HG03039 (cell line): ENCODE data around the gene FBXL12.
"Not testable (repeated sequence)": the region's sequence is repeated elsewhere in the genome, so short reads cannot be mapped to it uniquely, and the experiment has no call there.

ENCODE experiments used
- ATAC-seq: cut with Tn5 transposase; IDR thresholded peaks from one replicate; pipeline ENCODE4 v1.9.1; 2021; ENCODE audit warnings: mild to moderate bottlenecking, moderate library complexity; ENCODE audit not compliant: unreplicated experiment

Gene FBXL12

GRCh38 chr19:9839415-9839814 is 20.5 kb upstream of the FBXL12 start:
- ATAC-seq: no peak

DNA sequence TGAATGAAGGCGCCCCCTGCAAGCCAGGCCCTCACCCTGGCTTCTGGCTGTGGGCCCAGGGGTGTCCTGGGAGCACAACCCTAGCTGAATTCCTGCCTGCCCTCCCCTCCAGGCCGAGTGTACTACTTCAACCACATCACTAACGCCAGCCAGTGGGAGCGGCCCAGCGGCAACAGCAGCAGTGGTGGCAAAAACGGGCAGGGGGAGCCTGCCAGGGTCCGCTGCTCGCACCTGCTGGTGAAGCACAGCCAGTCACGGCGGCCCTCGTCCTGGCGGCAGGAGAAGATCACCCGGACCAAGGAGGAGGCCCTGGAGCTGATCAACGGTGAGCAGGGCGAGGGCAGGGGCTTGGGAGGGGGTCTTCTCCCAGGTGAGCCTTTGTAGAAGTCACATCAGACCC is 19.4 kb upstream of the FBXL12 start:
- no peak for ATAC-seq

- no peak for ATAC-seq
Measured at GRCh38 chr19:9836021-9836420, 17.1 kb upstream of the FBXL12 start.

DNA sequence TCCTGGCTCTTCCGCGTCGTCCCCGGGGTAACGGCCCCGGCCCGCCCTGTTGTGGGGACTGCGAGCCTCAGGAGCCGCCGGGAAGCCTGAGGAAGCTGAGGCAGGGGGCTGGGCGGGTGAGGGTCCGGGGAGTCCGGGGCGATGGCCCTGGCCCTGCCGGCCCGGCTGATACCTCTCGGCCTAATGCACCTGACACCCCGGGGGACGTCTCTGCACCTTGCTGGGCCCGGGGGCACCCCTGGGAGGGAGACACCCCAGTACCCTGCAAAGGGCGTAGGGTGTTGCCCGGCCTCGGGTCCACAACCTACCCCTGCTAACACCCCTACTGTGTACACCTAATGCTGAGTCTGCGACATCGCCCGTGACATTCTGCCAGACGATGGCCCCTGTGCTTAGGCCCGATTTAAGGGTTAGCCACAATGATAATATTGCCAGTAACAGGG is 16.6 kb upstream of the FBXL12 start:
- peak; percentile 3 for ATAC-seq

DNA sequence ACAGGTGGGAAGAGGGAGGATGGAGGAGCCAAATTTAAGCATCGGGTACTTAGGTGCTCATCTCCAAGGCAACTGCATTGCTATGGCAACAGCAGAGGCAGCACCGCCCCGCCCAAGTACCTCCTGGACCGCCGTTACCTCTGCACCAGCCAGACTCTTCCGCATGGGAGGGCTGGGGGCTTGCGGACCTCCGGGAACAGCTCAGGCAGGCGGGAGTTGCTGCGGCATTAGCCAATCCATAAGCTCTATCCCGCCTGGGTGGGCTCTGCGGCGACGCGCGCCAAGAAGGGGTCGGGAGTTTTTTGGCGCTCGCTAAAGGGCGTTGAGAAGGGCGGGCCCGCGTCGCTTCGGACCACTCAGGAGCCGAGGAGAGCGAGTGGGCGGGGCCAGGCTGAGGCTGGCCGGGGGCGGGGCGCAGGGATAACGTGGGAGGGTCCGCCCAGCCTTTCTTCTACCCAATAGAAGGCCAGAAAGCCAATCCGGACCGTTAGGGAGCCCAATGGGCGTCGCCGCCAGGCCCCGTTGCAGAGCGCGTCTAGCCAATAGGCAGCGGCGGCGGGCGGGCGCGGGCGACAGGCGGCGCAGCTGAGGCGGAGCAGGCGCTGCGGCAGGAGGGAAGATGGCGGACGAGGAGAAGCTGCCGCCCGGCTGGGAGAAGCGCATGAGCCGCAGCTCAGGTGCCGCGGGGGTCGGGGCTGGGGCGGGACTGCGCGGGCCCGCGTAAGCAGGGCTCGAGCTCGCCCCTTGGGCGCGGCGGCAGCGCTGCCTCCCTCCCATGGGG is 16.0 kb upstream of the FBXL12 start, which contains the start of gene PIN1:
TSS of gene PIN1 (plus strand) at position 593 of the 781 bp plus-strand sequence. CDS start at position 620, 27 bp downstream.
- peak; percentile 93 for ATAC-seq

DNA sequence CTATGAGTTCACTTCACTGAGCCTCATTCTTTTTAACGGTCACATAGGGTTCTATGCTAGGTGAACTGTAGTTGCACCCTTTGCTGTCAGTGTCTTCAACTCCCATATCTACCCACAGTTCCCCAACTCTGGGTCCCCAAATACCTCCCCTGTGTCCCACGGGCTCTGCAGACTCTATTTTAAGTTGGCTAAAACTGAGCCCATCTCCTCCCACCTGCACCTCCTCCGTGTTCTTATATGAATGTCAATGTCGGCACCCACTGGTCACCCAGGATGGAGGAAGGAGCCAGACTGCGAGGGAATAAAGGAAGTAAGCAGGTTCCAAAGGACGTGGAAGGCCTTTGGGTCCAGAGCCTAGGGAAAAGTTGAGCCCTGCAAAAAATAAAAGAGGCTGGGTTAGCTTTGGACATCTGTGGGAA is 15.4 kb upstream of the FBXL12 start:
- no peak for ATAC-seq

GRCh38 chr19:9828551-9829063 is 9.7 kb upstream of the FBXL12 start:
- ATAC-seq: no peak

GRCh38 chr19:9827289-9828238 is 8.7 kb upstream of the FBXL12 start, which contains the start of gene UBL5:
TSS of gene UBL5 (plus strand) at chr19:9827918. CDS start at chr19:9828338, 420 bp downstream.
- ATAC-seq: peak; percentile 91

DNA sequence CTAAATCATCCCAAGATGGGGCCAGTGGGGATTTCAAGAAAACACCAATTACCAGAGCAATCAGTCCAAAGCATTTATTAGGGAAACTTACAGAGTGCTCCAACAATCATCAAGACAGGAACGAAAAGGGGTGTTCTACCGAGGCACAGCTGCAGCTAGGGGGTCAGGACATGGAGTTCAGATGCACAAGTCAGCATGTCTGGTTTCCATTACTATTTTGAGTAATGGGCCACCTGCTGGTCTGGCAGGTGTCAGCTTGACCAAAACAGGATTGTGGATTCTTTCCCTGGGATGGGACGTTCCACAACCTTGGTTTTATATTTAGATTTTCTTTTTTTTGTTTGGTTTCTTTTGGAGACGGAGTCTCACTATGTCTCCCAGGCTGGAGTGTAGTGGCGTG is 4.9 kb upstream of the FBXL12 start:
- no peak for ATAC-seq

- not testable (repeated sequence) for ATAC-seq
Measured at GRCh38 chr19:9820034-9820433, 1.2 kb upstream of the FBXL12 start.

GRCh38 chr19:9819596-9819909 is 674 bp upstream of the FBXL12 start:
- no peak for ATAC-seq

- no peak for ATAC-seq
Measured at GRCh38 chr19:9818175-9818733, 625 bp downstream of the FBXL12 start.

GRCh38 chr19:9811139-9811538 is 7.7 kb downstream of the FBXL12 start:
- ATAC-seq: no peak

DNA sequence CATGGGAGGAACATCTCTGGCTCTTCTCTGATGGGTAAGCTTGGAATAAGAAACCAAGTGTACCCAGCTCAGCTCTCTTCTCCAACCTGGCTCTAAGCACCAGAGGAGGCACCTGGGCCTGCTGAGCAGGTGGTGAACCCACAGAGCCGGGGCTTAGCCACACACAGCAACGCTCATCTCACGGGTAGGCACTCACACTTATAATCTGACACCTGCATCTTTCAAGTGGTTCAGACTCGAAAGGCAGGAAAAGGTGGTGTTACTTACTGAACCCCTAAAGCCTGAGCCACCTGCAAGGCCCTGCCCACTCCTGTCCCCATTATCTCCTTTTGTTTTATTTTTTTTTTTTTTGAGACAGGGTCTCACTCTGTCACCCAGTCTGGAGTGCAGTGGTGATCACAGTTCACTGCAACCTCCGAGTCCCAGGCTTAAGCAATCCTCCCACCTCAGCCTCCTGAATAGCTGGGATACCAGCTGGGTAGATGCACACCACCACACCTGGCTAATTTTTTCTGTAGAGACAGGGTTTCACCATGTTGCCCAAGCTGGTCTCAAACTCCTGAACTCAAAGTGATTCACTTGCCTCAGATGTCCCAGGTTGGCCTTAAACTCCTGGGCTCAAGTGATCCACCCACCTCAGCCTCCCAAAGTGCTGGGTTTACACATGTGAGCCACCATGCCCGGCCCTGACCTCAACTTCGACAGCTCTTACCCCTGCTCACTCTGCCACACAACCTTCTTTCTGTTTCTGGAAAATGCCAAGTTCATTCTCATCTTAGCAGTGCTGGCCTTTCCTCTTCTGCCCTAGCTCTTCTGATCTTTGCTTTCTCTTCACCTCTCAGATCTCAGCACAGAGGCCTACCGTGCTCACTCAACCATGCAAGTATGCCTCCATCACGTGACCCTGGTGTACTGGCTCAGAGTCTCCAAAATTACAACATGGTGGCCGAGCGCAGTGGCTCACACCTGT is 9.7 kb downstream of the FBXL12 start:
- ATAC-seq: no peak

DNA sequence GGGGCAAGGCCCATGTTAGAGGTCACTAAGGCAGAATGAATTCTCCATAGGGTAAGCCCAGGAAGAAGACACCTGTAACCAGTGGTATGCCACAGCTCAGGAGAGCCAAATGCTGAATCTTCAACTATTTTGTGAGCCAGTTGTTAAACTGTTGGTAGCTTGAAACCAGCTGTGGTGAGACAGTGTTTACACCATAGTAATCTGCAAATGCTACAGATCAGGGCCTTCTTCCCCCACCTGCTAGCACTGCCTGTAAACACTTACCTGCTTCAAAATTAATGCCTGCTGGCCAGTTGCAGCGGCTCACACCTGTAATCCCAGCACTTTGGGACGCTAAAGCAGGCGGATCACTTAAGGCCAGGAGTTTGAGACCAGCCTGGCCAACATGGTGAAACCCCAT is 12.1 kb downstream of the FBXL12 start:
- ATAC-seq: no peak

DNA sequence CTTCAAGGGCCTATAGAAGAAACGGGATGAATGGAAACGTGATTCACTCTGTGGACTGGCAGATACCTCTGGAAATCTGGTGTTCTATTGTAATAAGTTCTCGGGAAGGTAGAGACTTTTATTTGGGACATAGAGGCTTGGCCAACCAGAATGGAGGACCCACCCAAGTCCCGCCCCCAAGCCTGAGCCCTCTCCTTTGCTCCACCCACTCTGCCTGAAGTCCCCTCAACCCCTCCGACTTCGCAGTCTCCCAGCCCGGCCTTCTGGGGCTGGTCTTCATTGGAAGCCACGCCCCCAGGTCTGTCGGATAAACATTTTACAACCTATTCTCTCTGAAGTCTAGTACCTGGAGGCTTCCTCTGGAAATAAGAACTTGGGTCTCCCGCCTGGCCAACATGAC is 16.9 kb downstream of the FBXL12 start:
- no peak for ATAC-seq

DNA sequence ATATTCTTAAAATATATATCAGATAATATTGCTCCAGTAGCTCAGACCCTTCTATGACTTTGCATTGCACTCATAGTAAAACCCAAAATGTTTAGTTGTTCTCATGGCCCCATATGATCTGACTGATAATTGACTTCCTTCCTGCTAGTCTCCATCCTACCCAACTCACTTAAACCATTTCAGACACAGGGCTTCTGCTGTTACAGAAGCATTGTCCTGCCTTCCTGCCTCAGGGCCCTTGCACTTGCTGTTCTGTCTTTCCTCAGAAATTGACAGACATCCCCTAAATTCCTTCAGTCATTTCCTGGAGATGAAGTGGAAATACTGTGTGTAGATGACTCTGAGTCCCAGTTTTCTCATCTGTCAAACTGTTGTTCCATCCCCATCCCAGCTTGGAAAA is 19.7 kb downstream of the FBXL12 start:
- ATAC-seq: no peak

DNA sequence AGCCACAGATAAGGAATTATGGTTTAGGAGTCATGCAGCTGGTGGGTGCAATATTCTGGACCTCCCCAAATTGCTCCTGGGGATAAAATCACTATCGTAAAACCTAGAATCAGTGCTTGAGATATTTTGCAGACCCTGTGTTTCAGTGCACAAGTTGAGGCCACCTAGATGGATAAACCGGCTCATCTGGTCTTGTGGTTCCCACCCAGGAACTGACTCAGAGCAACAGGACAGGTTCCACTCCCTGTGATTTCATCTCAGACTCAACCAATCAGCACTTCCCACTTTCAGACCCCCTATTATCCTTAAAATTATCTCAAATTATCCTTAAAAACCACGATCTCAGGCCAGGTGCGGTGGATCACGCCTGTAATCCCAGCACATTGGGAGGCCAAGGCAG is 21.0 kb downstream of the FBXL12 start:
- ATAC-seq: no peak

DNA sequence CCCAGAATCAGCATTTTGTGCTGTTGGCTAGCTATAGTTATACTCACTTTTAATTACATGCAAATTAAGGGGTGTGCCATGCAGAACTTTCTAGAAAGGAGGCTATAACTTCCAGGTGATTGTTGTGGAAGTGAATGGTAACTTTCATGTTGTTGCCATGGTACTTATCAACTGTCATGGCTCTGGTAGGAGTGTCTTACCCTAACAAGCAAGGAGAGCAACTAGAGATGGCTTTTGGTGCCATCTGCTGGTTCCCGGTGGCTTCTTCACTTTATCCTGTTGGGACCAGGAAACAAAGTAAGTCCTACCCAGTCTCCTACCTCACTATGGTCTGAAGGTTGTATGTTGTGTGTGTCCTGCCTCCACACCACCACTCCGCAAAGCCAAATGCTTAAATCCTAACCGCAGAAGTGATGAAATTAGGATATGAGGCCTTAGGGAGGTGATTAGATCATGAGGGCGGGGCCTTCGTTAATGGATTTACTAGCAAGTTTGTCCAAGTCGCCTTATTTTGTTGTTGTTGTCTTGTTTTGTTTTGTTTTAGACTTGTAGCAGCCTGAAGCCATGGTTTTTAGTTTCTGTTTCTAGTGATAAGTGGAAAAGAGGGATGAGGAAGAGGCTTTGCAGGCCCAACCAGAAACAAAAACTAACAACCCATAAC is 22.6 kb downstream of the FBXL12 start:
- ATAC-seq: no peak
